Measurements from ENCODE around the gene PRKCE.
A peak's percentile ranks its signal among the peaks of the same experiment; 100 is the strongest.

The PRKCE gene

GRCh38 chr2:45919160-45919650, 267.7 kb downstream of the PRKCE start:
- FAIRE-seq = no peak

GRCh38 chr2:45919711-45920111, 268.2 kb downstream of the PRKCE start:
- no peak for DNase-seq (ENCODE audit: insufficient read length)
- TF ChIP-seq TAF1 (IDR thresholded peaks at IDR 0.05; ENCODE audit: borderline replicate concordance, low read depth, low read length) (no peak), POLR2A (IDR thresholded peaks at IDR 0.05; ENCODE audit: low read depth, low read length) (no peak), POLR2AphosphoS5 (IDR thresholded peaks at IDR 0.05; ENCODE audit: low read depth, low read length) (no peak)
- peak; percentile 70 for FAIRE-seq

More at GRCh38 chr2:45919160-45919650, 267.7 kb downstream of the PRKCE start:
- TF ChIP-seq POLR2AphosphoS5 (IDR thresholded peaks at IDR 0.05; ENCODE audit: low read depth, low read length) (no peak), POLR2A (IDR thresholded peaks at IDR 0.05; ENCODE audit: low read depth, low read length) (no peak), TAF1 (IDR thresholded peaks at IDR 0.05; ENCODE audit: borderline replicate concordance, low read depth, low read length) (no peak)
- no peak for DNase-seq (ENCODE audit: insufficient read length)

GRCh38 chr2:45921921-45922320, 270.4 kb downstream of the PRKCE start:
- TF ChIP-seq TAF1 (IDR thresholded peaks at IDR 0.05; ENCODE audit: borderline replicate concordance, low read depth, low read length) = no peak
- no peak for TF ChIP-seq POLR2AphosphoS5 (IDR thresholded peaks at IDR 0.05; ENCODE audit: low read depth, low read length)
- TF ChIP-seq POLR2A (IDR thresholded peaks at IDR 0.05; ENCODE audit: low read depth, low read length) = no peak

GRCh38 chr2:45922577-45922988, 271.1 kb downstream of the PRKCE start:
- TF ChIP-seq POLR2A (IDR thresholded peaks at IDR 0.05; ENCODE audit: low read depth, low read length) (no peak), TAF1 (IDR thresholded peaks at IDR 0.05; ENCODE audit: borderline replicate concordance, low read depth, low read length) (no peak), POLR2AphosphoS5 (IDR thresholded peaks at IDR 0.05; ENCODE audit: low read depth, low read length) (no peak)
- FAIRE-seq = no peak
- no peak for DNase-seq (ENCODE audit: insufficient read length)

More at GRCh38 chr2:45921921-45922320, 270.4 kb downstream of the PRKCE start:
- DNase-seq (ENCODE audit: insufficient read length) = no peak
- no peak for FAIRE-seq

DNA sequence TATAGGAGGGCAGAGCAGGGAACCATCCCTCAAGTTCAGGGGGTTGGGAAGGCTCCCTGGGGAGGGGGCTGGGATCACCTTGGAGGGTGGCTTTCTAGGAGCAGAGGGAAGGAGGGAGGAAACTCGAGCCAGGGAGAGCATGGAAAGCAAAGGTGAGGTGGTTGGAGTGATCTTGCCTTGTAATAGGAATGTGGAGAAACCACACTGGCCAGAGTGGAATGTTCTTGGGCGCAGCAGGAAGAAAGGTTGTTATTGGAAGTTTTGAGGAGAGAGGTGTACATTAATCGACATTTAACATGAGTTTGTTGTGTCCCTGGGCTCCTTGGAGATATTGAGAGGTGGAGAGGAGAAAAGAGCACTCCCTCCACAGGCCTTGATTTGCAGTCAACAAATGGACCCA, 272.2 kb downstream of the PRKCE start:
- TF ChIP-seq POLR2AphosphoS5 (IDR thresholded peaks at IDR 0.05; ENCODE audit: low read depth, low read length) (no peak), POLR2A (IDR thresholded peaks at IDR 0.05; ENCODE audit: low read depth, low read length) (no peak), TAF1 (IDR thresholded peaks at IDR 0.05; ENCODE audit: borderline replicate concordance, low read depth, low read length) (no peak)
- DNase-seq (ENCODE audit: insufficient read length) (no peak), FAIRE-seq (no peak)

- no peak for TF ChIP-seq POLR2AphosphoS5 (IDR thresholded peaks at IDR 0.05; ENCODE audit: low read depth, low read length)
- TF ChIP-seq POLR2A (IDR thresholded peaks at IDR 0.05; ENCODE audit: low read depth, low read length) = no peak
- TF ChIP-seq TAF1 (IDR thresholded peaks at IDR 0.05; ENCODE audit: borderline replicate concordance, low read depth, low read length) = no peak
- FAIRE-seq (no peak), DNase-seq (ENCODE audit: insufficient read length) (no peak)
Measured at GRCh38 chr2:45925026-45925425, 273.6 kb downstream of the PRKCE start.

- DNase-seq (ENCODE audit: insufficient read length) = no peak
- FAIRE-seq = no peak
- TF ChIP-seq POLR2AphosphoS5 (IDR thresholded peaks at IDR 0.05; ENCODE audit: low read depth, low read length) (no peak), POLR2A (IDR thresholded peaks at IDR 0.05; ENCODE audit: low read depth, low read length) (no peak), TAF1 (IDR thresholded peaks at IDR 0.05; ENCODE audit: borderline replicate concordance, low read depth, low read length) (no peak)
Measured at GRCh38 chr2:45925636-45926366, 274.3 kb downstream of the PRKCE start.

DNA sequence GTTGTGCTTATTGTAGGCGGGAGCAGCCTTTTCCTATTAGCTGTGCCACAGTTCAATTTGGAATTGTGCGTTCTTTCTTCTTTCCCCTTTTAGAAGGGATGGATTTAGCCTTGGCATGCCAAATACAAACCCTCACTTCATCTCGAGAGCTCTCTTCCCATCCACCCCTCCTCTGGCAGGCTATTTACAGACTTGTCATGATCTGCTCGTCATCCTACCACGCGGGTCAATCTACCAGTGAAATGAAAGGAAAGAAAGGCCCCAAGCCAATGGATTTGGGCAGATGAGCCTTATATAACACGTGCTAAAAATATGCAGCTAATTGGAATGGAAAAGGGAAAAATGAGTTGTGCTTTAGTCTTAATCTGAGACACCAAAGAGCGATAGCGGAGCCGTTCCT, 277.5 kb downstream of the PRKCE start:
- DNase-seq (ENCODE audit: insufficient read length) (no peak), FAIRE-seq (no peak)
- TF ChIP-seq TAF1 (IDR thresholded peaks at IDR 0.05; ENCODE audit: borderline replicate concordance, low read depth, low read length) = no peak
- no peak for TF ChIP-seq POLR2A (IDR thresholded peaks at IDR 0.05; ENCODE audit: low read depth, low read length)
- TF ChIP-seq POLR2AphosphoS5 (IDR thresholded peaks at IDR 0.05; ENCODE audit: low read depth, low read length) = no peak

- DNase-seq (ENCODE audit: insufficient read length) (no peak), FAIRE-seq (no peak)
- TF ChIP-seq POLR2A (IDR thresholded peaks at IDR 0.05; ENCODE audit: low read depth, low read length) (no peak), TAF1 (IDR thresholded peaks at IDR 0.05; ENCODE audit: borderline replicate concordance, low read depth, low read length) (no peak), POLR2AphosphoS5 (IDR thresholded peaks at IDR 0.05; ENCODE audit: low read depth, low read length) (no peak)
Measured at GRCh38 chr2:45929674-45930395, 278.4 kb downstream of the PRKCE start.

- TF ChIP-seq TAF1 (IDR thresholded peaks at IDR 0.05; ENCODE audit: borderline replicate concordance, low read depth, low read length) (no peak), POLR2A (IDR thresholded peaks at IDR 0.05; ENCODE audit: low read depth, low read length) (no peak), POLR2AphosphoS5 (IDR thresholded peaks at IDR 0.05; ENCODE audit: low read depth, low read length) (no peak)
- FAIRE-seq = no peak
- no peak for DNase-seq (ENCODE audit: insufficient read length)
Measured at GRCh38 chr2:45930396-45930792, 278.9 kb downstream of the PRKCE start.

- FAIRE-seq (no peak), DNase-seq (ENCODE audit: insufficient read length) (no peak)
Measured at GRCh38 chr2:45932278-45932975, 281.0 kb downstream of the PRKCE start.

More at GRCh38 chr2:45932278-45932975, 281.0 kb downstream of the PRKCE start:
- TF ChIP-seq POLR2A (IDR thresholded peaks at IDR 0.05; ENCODE audit: low read depth, low read length) (no peak), POLR2AphosphoS5 (IDR thresholded peaks at IDR 0.05; ENCODE audit: low read depth, low read length) (no peak), TAF1 (IDR thresholded peaks at IDR 0.05; ENCODE audit: borderline replicate concordance, low read depth, low read length) (no peak)
